Gastroesophageal sphincter (tissue), 3 donors: ENCODE data around the gene ARHGAP26.

Experiments used
- POLR2A ChIP-seq, 2 donors: fragments of 450-650 bp; IDR thresholded peaks; one replicate each; pipeline ENCODE4 v1.6.1; 2017; ENCODE audit warnings: antibody characterized with exemption in 2 of 2, mild to moderate bottlenecking in 2 of 2, moderate library complexity in 1 of 2
- POLR2AphosphoS5 ChIP-seq: sonication (generic); formaldehyde crosslinking; IDR thresholded peaks from one replicate; pipeline ENCODE4 v1.6.1; 2017; ENCODE audit warnings: antibody characterized with exemption
- TF ChIP-seq, protein P1 (sequence below), 4 experiments: fragments of 200-600 bp in 2 of 4; fragments of 450-650 bp in 2 of 4; sonication (generic) in 1 of 4; IDR thresholded peaks; one replicate each; pipeline ENCODE4 v1.5.1; 2017 to 2019; ENCODE audit warnings: antibody characterized with exemption in 4 of 4, mild to moderate bottlenecking in 2 of 4, moderate library complexity in 2 of 4

DNA sequence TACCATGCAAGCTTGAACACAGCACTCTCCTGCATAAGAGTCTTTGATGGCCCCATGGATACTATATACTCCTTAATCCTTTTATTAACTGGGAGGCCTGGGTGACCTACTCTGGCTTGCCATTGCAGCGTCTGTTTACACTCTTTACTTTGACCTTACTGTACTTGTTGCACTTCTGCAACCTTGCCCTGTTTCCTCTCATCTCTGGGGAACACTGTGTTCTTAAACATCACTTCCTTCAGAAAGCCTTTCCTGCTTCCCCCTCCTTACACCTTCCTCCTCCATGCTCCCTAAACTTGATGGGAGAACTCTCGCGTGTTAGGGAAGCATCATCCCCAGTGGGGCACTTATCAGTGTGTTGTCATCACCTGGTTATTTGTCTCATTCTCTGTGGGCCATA, 411.0 kb downstream of the ARHGAP26 start:
- no peak for TF ChIP-seq POLR2AphosphoS5
- TF ChIP-seq, protein P1, sequence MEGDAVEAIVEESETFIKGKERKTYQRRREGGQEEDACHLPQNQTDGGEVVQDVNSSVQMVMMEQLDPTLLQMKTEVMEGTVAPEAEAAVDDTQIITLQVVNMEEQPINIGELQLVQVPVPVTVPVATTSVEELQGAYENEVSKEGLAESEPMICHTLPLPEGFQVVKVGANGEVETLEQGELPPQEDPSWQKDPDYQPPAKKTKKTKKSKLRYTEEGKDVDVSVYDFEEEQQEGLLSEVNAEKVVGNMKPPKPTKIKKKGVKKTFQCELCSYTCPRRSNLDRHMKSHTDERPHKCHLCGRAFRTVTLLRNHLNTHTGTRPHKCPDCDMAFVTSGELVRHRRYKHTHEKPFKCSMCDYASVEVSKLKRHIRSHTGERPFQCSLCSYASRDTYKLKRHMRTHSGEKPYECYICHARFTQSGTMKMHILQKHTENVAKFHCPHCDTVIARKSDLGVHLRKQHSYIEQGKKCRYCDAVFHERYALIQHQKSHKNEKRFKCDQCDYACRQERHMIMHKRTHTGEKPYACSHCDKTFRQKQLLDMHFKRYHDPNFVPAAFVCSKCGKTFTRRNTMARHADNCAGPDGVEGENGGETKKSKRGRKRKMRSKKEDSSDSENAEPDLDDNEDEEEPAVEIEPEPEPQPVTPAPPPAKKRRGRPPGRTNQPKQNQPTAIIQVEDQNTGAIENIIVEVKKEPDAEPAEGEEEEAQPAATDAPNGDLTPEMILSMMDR (IDR thresholded peaks at IDR 0.05) = no peak
- no peak for TF ChIP-seq POLR2A (IDR thresholded peaks at IDR 0.05)
